CD14-positive monocyte (primary cell): ENCODE measurements around the gene CSMD2. TPM values are rescaled to one million over a fixed set of nuclear protein-coding genes. Genes with fewer than 3 reads are reported as not detected.

Experiments
- DNase-seq, 3 donors: peaks; one replicate each; pipeline ENCODE4 v3.0.0-alpha.2; 2011 to 2022
- H2AFZ ChIP-seq: 2 replicates; pipeline ENCODE4 v1.6.0; 2012; ENCODE audit warnings: mild to moderate bottlenecking, low read depth, low read length, inconsistent platforms; ENCODE audit not compliant: insufficient read depth, poor library complexity, severe bottlenecking
- H3K27ac ChIP-seq, 2 donors: 1 replicate in 1 of 2; 2 replicates in 1 of 2; pipeline ENCODE4 v1.5.1; 2012 to 2013; ENCODE audit warnings: low read length in 2 of 2, control low read depth in 1 of 2, inconsistent platforms in 1 of 2, low read depth in 1 of 2, mild to moderate bottlenecking in 1 of 2
- H3K27me3 ChIP-seq, 2 donors: one replicate each; pipeline versions ENCODE4 v1.6.0 to v1.6.1; 2011 to 2013; ENCODE audit warnings: low read length in 2 of 2; ENCODE audit not compliant: control insufficient read depth in 2 of 2, insufficient read depth in 2 of 2
- H3K36me3 ChIP-seq, 2 donors: replicated peaks in 1 of 2; 1 replicate in 1 of 2; 2 replicates in 1 of 2; pipeline versions ENCODE4 v1.5.1 to v1.6.1; 2012 to 2013; ENCODE audit warnings: low read length in 2 of 2, control low read depth in 1 of 2, inconsistent platforms in 1 of 2, mild to moderate bottlenecking in 1 of 2; ENCODE audit not compliant: insufficient read depth in 2 of 2, control insufficient read depth in 1 of 2
- H3K4me1 ChIP-seq, 2 donors: 1 replicate in 1 of 2; 2 replicates in 1 of 2; pipeline versions ENCODE4 v1.5.1 to v1.6.1; 2012 to 2013; ENCODE audit warnings: low read length in 2 of 2, control low read depth in 1 of 2, inconsistent platforms in 1 of 2, mild to moderate bottlenecking in 1 of 2, moderate library complexity in 1 of 2; ENCODE audit not compliant: insufficient read depth in 2 of 2, control insufficient read depth in 1 of 2
- H3K4me2 ChIP-seq: replicated peaks from 2 replicates; pipeline ENCODE3; 2012; ENCODE audit warnings: low read length, moderate library complexity, mild to moderate bottlenecking; ENCODE audit not compliant: poor library complexity, severe bottlenecking; ENCODE audit errors: extremely low read depth
- H3K4me3 ChIP-seq, 3 experiments: fragments of 200-600 bp in 1 of 3; sonication (generic) in 1 of 3; replicated peaks in 1 of 3; 1 replicate in 2 of 3; 2 replicates in 1 of 3; pipeline ENCODE4 v1.5.1; 2011 to 2013; ENCODE audit warnings: low read length in 3 of 3, mild to moderate bottlenecking in 3 of 3, control low read depth in 2 of 3, low read depth in 2 of 3, inconsistent platforms in 1 of 3, moderate library complexity in 1 of 3
- H3K79me2 ChIP-seq: 2 replicates; pipeline ENCODE4 v1.6.0; 2012; ENCODE audit warnings: mild to moderate bottlenecking, control low read depth, inconsistent platforms, low read length, moderate library complexity; ENCODE audit not compliant: insufficient read depth
- H3K9ac ChIP-seq: 2 replicates; pipeline ENCODE4 v1.6.0; 2017; ENCODE audit warnings: low read length, mild to moderate bottlenecking; ENCODE audit not compliant: insufficient read depth, poor library complexity, severe bottlenecking
- H3K9me3 ChIP-seq, 2 donors: replicated peaks in 1 of 2; 1 replicate in 1 of 2; 2 replicates in 1 of 2; pipeline versions ENCODE4 v1.5.1 to v1.6.1; 2012 to 2013; ENCODE audit warnings: low read length in 2 of 2, control low read depth in 1 of 2; ENCODE audit not compliant: control insufficient read depth in 1 of 2, insufficient read depth in 1 of 2
- H4K20me1 ChIP-seq: 2 replicates; pipeline ENCODE4 v1.6.0; 2012; ENCODE audit warnings: mild to moderate bottlenecking, low read length, control low read depth, moderate library complexity; ENCODE audit not compliant: insufficient read depth
- H3K27ac Mint-ChIP-seq, 7 donors: one replicate each; pipeline ENCODE4 v1.8.0; 2020; ENCODE audit warnings: mild to moderate bottlenecking in 7 of 7, mixed read lengths in 7 of 7, moderate library complexity in 6 of 7, inconsistent platforms in 2 of 7
- H3K27me3 Mint-ChIP-seq, 3 donors: one replicate each; pipeline ENCODE4 v1.8.0; 2021 to 2022; ENCODE audit warnings: low read depth in 3 of 3, mild to moderate bottlenecking in 3 of 3, mixed read lengths in 3 of 3, moderate library complexity in 3 of 3, inconsistent platforms in 1 of 3
- H3K36me3 Mint-ChIP-seq, 2 donors: one replicate each; pipeline ENCODE4 v1.8.0; 2020; ENCODE audit warnings: mixed read lengths in 2 of 2, inconsistent platforms in 1 of 2, mild to moderate bottlenecking in 1 of 2
- H3K4me1 Mint-ChIP-seq: one replicate; pipeline ENCODE4 v1.8.0; 2020; ENCODE audit warnings: mild to moderate bottlenecking, mixed read lengths
- H3K4me3 Mint-ChIP-seq, 2 donors: one replicate each; pipeline ENCODE4 v1.8.0; 2020; ENCODE audit warnings: mild to moderate bottlenecking in 2 of 2, mixed read lengths in 2 of 2, moderate library complexity in 1 of 2
- H3K9me3 Mint-ChIP-seq, 7 donors: one replicate each; pipeline ENCODE4 v1.8.0; 2020 to 2022; ENCODE audit warnings: mixed read lengths in 7 of 7, mild to moderate bottlenecking in 6 of 7, moderate library complexity in 6 of 7, inconsistent platforms in 2 of 7
- WGBS: methylation state at CpG from one replicate; pipeline ENCODE4 v1.1.5; 2013; ENCODE audit warnings: missing lambda C conversion rate; ENCODE audit not compliant: insufficient coverage; 5-methylcytosine and 5-hydroxymethylcytosine counted together
- intact Hi-C, 2 donors: fragments of 100-400 bp; cut with micrococcal nuclease; formaldehyde crosslinking; loops; one replicate each; pipeline versions ENCODE4 v1.15.0 to v1.15.1; 2023
- polyA plus RNA-seq, 3 donors: library from polyadenylated mRNA; depleted of rRNA in 1 of 3; unstranded in 2 of 3; stranded (reverse) in 1 of 3; fragments of 300-500 nt in 2 of 3; fragments of >200 nt in 1 of 3; fragmentation: Illumina TruSeq in 2 of 3; gene quantifications; 1 replicate in 2 of 3; 2 replicates in 1 of 3; pipeline ENCODE4 v1.2.3, GENCODE V29; 2012 to 2021
- TF ChIP-seq, protein P1 (sequence below): fragments of 200-600 bp; IDR thresholded peaks from one replicate; pipeline ENCODE4 v1.8.0; 2022; ENCODE audit warnings: antibody characterized with exemption, mild to moderate bottlenecking

CSMD2 gene
- polyA plus RNA-seq, 3 donors = 0.04 TPM; not detected in 2

DNA sequence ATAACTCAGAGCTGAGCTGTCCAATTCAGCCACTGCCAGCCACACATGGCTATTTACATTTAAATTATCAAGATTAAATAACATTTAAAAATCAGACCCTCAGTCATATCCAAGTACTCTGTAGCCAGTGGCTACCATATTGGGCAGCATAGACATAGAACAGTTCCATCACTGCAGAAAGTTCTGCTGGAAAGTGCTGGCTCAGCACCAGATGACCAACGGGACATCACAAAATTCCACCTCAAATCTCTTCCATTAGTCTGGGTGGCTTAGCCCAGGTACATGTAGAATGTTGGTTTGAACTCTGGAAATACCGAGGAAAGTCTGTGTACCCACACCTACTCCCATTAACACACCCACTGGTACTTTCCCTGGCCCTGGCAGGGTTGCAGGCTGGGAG is 563.3 kb downstream of the CSMD2 start:
- peaks cover 0 to 3% of the 10 kb centered on the region in 2 donors for H3K27me3 ChIP-seq
- H4K20me1 ChIP-seq = no peaks in the 10 kb centered on the region
- no CpG with 5 or more reads among the region's 2 CpGs for whole genome bisulfite sequencing
- Mint-ChIP-seq H3K27ac (no peak overlapping the region), H3K36me3 (no peaks in the 10 kb centered on the region), H3K4me3 (no peak overlapping the region), H3K27me3 (peaks cover 0 to 8% (median 6%) of the 10 kb centered on the region in 3 donors), H3K4me1 (peaks cover 3% of the 10 kb centered on the region), H3K9me3 (peaks cover 0 to 8% (median 0%) of the 10 kb centered on the region in 7 donors)
- H3K4me3 ChIP-seq = no peak overlapping the region
- H3K4me2 ChIP-seq = no peak overlapping the region
- TF ChIP-seq, protein P1, sequence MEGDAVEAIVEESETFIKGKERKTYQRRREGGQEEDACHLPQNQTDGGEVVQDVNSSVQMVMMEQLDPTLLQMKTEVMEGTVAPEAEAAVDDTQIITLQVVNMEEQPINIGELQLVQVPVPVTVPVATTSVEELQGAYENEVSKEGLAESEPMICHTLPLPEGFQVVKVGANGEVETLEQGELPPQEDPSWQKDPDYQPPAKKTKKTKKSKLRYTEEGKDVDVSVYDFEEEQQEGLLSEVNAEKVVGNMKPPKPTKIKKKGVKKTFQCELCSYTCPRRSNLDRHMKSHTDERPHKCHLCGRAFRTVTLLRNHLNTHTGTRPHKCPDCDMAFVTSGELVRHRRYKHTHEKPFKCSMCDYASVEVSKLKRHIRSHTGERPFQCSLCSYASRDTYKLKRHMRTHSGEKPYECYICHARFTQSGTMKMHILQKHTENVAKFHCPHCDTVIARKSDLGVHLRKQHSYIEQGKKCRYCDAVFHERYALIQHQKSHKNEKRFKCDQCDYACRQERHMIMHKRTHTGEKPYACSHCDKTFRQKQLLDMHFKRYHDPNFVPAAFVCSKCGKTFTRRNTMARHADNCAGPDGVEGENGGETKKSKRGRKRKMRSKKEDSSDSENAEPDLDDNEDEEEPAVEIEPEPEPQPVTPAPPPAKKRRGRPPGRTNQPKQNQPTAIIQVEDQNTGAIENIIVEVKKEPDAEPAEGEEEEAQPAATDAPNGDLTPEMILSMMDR = no peak
- no peaks in the 10 kb centered on the region for H3K4me1 ChIP-seq
- intact Hi-C loops = no loop called here
- H3K9me3 ChIP-seq = no peaks in the 10 kb centered on the region
- DNase-seq = no peak
- no peaks in the 10 kb centered on the region for H3K79me2 ChIP-seq
- H3K36me3 ChIP-seq = no peaks in the 10 kb centered on the region
- H2AFZ ChIP-seq = no peak overlapping the region
- no peak overlapping the region for H3K27ac ChIP-seq
- H3K9ac ChIP-seq = no peak overlapping the region

DNA sequence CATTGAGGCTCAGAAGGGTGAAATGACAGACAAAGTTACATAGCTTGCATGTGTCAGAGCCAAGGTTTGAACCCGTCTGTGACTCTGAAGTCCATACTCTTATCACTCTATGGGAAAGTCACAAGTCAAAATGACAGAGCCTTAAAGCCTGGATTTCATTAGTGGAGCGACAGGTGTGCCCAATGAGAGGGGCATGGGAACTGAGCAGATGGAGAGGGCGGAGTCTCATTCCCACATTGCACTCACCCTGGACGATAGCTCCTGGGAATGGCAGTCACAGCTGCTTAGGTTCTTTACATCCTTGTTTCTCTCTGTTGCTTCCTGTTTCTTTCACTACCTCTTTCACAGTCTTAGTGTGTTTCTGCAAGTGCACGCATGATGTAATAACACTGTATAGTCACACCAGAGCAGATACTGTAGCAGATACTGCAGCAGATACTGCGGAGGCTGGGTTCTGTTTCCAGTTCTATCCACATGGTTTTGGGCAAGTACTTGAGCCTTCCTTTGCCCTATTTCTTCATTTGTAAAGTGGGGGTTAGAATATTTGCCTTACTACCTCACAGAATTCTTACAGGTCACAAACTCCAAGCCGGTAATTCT is 565.4 kb downstream of the CSMD2 start:
- H3K4me1 ChIP-seq = no peaks in the 10 kb centered on the region
- H3K4me2 ChIP-seq = no peak overlapping the region
- Mint-ChIP-seq H3K27me3 (peaks cover 0 to 16% (median 8%) of the 10 kb centered on the region in 3 donors), H3K4me3 (no peak overlapping the region), H3K9me3 (peaks cover 0 to 5% (median 2%) of the 10 kb centered on the region in 7 donors), H3K36me3 (no peaks in the 10 kb centered on the region), H3K27ac (no peak overlapping the region), H3K4me1 (peaks cover 3% of the 10 kb centered on the region)
- H3K27ac ChIP-seq = no peak overlapping the region
- intact Hi-C loops = no loop called here
- H3K9me3 ChIP-seq = no peaks in the 10 kb centered on the region
- H3K4me3 ChIP-seq = no peak overlapping the region
- no peak for DNase-seq
- TF ChIP-seq, protein P1 = no peak
- H3K9ac ChIP-seq = no peak overlapping the region
- H4K20me1 ChIP-seq = no peaks in the 10 kb centered on the region
- H3K27me3 ChIP-seq = peaks cover 2 to 6% of the 10 kb centered on the region in 2 donors
- no peak overlapping the region for H2AFZ ChIP-seq
- no peaks in the 10 kb centered on the region for H3K36me3 ChIP-seq
- 41% methylated on average over 3 of the region's 7 CpGs for WGBS
- no peaks in the 10 kb centered on the region for H3K79me2 ChIP-seq
